ENCODE measurements around the gene MPHOSPH10. TPM values are rescaled to one million over a fixed set of nuclear protein-coding genes. Genes with fewer than 3 reads are reported as not detected.
"Not testable (repeated sequence)": the region's sequence is repeated elsewhere in the genome, so short reads cannot be mapped to it uniquely, and the experiment has no call there.

MPHOSPH10 gene

GRCh38 chr2:71183306-71184115, 53.1 kb downstream of the MPHOSPH10 start:
- H3K4me3 ChIP-seq (ENCODE audit: low read length); H3K9ac ChIP-seq (ENCODE audit: low read depth, low read length); H3K4me2 ChIP-seq (ENCODE audit: low read length); H3K9me3 ChIP-seq (replicated peaks; ENCODE audit: low read length); H3K36me3 ChIP-seq (ENCODE audit: insufficient read depth, low read length); H3K4me1 ChIP-seq (ENCODE audit: control insufficient read depth, insufficient read depth, low read length): not testable (repeated sequence)
- H3K27me3 ChIP-seq (ENCODE audit: control insufficient read depth, insufficient read depth, low read length): peaks cover 31% of the 10 kb centered on the region

GRCh38 chr2:71186973-71187372, 56.5 kb downstream of the MPHOSPH10 start:
- Histone ChIP-seq H3K4me3 (ENCODE audit: low read length) (no peak overlapping the region), H3K9ac (ENCODE audit: low read depth, low read length) (no peak overlapping the region), H3K36me3 (ENCODE audit: insufficient read depth, low read length) (no peaks in the 10 kb centered on the region), H3K4me2 (ENCODE audit: low read length) (no peak overlapping the region), H3K4me1 (ENCODE audit: control insufficient read depth, insufficient read depth, low read length) (no peaks in the 10 kb centered on the region), H3K27me3 (ENCODE audit: control insufficient read depth, insufficient read depth, low read length) (peaks cover 30% of the 10 kb centered on the region), H3K9me3 (replicated peaks; ENCODE audit: low read length) (no peaks in the 10 kb centered on the region)

GRCh38 chr2:71187589-71187988, 57.2 kb downstream of the MPHOSPH10 start:
- Histone ChIP-seq H3K4me1 (ENCODE audit: control insufficient read depth, insufficient read depth, low read length) (no peaks in the 10 kb centered on the region), H3K9me3 (replicated peaks; ENCODE audit: low read length) (no peaks in the 10 kb centered on the region), H3K4me2 (ENCODE audit: low read length) (no peak overlapping the region), H3K36me3 (ENCODE audit: insufficient read depth, low read length) (no peaks in the 10 kb centered on the region), H3K27me3 (ENCODE audit: control insufficient read depth, insufficient read depth, low read length) (peaks cover 26% of the 10 kb centered on the region), H3K4me3 (ENCODE audit: low read length) (no peak overlapping the region), H3K9ac (ENCODE audit: low read depth, low read length) (no peak overlapping the region)

GRCh38 chr2:71190656-71191569, 60.5 kb downstream of the MPHOSPH10 start:
- Histone ChIP-seq H3K9ac (ENCODE audit: low read depth, low read length) (no peak overlapping the region), H3K4me1 (ENCODE audit: control insufficient read depth, insufficient read depth, low read length) (no peaks in the 10 kb centered on the region), H3K36me3 (ENCODE audit: insufficient read depth, low read length) (no peaks in the 10 kb centered on the region), H3K4me3 (ENCODE audit: low read length) (no peak overlapping the region), H3K4me2 (ENCODE audit: low read length) (no peak overlapping the region), H3K9me3 (replicated peaks; ENCODE audit: low read length) (no peaks in the 10 kb centered on the region), H3K27me3 (ENCODE audit: control insufficient read depth, insufficient read depth, low read length) (peaks cover 27% of the 10 kb centered on the region)

- Histone ChIP-seq H3K9me3 (replicated peaks; ENCODE audit: low read length) (no peaks in the 10 kb centered on the region), H3K4me2 (ENCODE audit: low read length) (no peak overlapping the region), H3K36me3 (ENCODE audit: insufficient read depth, low read length) (no peaks in the 10 kb centered on the region), H3K27me3 (ENCODE audit: control insufficient read depth, insufficient read depth, low read length) (peaks cover 21% of the 10 kb centered on the region), H3K4me1 (ENCODE audit: control insufficient read depth, insufficient read depth, low read length) (no peaks in the 10 kb centered on the region), H3K9ac (ENCODE audit: low read depth, low read length) (no peak overlapping the region), H3K4me3 (ENCODE audit: low read length) (no peak overlapping the region)
These were observed 61.1 kb downstream of the MPHOSPH10 start for GRCh38 chr2:71191570-71191943.

Small RNA genes within 50 kb of the gene (small RNA-seq; reads per million reads assigned to genes)
- not detected for gene AC007881.1

All from skeletal muscle satellite cell (primary cell).